ENCODE results near the gene PDCD6IP.
"Not testable (repeated sequence)": the region's sequence is repeated elsewhere in the genome, so short reads cannot be mapped to it uniquely, and the experiment has no call there.

Gene PDCD6IP

DNA sequence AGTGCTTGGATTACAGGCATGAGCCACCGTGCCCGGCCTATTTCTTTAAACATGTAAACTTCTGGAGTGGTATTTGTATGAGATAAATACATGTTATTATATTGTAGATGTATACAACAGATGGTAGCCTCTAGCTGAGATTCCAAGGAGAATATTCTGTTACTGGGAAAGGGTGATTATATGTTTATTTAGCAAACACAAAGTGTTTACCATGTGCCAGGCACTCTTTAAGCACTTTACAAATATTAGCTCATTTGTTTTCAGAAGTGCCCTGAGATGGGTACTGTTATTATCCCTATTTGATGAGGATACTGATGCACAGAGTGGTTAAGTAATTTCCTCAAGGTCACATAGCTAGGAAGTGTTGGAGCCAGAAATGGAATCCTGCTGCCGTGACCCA lies 38.8 kb downstream of the PDCD6IP start:
- FAIRE-seq; DNase-seq (ENCODE audit: extremely low spot score, insufficient read length, low read depth): not testable (repeated sequence)

DNA sequence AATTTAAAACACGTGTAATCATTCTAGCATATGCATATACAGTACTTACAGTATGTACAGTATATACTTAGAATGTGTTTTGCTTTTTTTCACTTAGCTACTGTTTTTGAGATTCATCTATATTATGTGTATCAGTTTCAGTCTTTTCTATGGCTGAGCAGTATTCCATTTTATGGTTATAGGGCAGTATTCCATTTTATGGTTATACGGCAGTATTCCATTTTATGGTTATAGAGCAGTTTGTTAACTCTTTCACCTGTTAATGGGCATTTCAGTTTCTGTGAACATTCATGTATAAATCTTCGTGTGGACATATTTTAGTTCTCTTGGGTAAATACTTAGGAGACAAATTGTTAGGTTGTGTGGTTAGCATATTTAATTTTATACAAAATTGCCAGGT lies 40.9 kb downstream of the PDCD6IP start:
- DNase-seq (ENCODE audit: extremely low spot score, insufficient read length, low read depth) (no peak), FAIRE-seq (no peak)

DNA sequence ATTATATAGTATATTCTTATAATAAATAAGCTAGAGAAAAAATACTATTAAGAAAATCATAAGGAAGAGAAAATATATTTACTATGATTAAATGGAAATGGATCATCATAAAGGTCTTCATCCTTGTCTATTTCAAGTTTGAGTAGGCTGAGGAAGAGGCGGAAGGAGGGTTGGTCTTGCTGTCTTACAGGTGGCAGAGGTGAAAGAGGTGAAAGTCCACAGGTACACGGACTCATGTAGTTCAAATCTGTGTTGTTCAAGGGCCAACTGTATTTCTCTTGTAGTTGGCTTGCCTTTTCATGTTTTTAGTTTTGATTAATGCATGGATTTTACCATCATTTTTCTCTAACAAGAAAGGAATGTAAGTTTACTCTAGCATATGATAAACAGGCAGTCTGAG lies 41.7 kb downstream of the PDCD6IP start:
- no peak for DNase-seq (ENCODE audit: extremely low spot score, insufficient read length, low read depth)
- no peak for FAIRE-seq

DNA sequence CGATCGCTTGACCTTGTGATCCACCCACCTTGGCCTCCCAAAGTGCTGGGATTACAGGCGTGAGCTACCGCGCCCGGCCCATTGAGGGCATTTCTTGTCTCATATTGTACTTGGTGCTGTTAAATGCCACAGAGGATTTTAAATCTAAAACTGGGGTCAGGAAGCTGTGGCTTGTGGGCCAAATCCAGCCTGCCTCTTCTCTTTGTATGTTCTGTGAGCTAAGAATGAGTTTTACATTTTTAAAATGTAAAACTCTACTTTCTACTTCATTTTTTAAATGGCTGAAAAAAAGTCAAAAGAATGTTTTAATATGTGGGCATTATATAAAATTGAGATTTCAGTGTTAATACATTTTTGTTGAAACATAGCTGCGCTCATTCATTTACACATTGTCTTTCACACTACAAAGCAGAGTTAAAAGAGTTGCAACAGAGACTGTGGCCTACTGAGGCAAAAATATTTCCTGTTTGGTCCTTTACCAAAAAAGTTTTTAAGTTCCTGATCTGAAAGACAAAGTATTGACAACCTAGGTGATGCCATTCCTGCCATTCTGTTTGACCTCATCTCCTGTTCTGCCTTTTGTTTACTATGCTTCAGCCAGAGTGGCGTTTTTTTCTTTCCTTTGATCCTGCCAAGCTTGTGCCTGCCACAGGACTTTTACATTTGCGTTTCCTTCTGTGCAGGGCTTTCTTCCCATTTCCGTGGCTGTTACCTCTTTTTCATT lies 50.4 kb downstream of the PDCD6IP start:
- no peak for DNase-seq (ENCODE audit: extremely low spot score, insufficient read length, low read depth)
- FAIRE-seq: no peak

DNA sequence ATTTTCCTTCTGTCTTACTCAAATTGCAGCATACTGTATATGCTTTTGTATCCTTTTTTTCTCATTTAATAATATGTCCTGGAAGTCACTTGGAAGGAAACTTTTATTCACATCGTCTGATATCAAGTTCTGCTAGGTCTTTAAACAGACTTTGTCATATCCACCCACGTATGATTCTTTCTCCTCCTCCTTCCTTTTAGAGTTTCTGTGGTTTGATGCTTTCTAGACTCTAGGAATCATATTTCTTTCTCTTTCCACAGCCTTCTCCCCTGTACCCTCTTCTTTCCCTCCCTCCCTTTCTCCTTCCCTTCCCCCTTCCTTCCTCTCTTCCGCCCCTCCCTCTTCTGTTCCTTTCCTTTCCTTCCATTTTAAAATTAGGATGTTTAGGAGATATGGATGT lies 52.2 kb downstream of the PDCD6IP start:
- DNase-seq (ENCODE audit: extremely low spot score, insufficient read length, low read depth); FAIRE-seq: not testable (repeated sequence)

DNA sequence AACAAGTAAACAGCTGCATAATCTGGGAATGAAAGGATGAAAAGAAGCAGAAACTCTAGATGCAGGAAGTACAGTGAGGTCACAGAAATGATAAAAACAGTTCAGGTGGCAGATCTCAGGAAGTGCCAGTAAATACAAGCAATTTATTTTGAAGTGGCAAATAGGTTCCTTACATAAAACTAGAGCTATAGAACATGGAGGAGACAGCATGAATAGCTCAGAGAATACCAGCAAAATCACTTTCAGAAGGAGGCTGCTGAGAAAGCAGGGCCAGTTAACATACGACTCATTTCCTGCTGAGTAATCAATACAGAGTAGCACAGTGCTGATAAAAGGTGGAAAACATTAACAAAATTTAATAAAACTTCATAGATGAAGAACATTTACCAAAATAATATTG lies 57.0 kb downstream of the PDCD6IP start:
- not testable (repeated sequence) for DNase-seq (ENCODE audit: extremely low spot score, insufficient read length, low read depth); FAIRE-seq

DNA sequence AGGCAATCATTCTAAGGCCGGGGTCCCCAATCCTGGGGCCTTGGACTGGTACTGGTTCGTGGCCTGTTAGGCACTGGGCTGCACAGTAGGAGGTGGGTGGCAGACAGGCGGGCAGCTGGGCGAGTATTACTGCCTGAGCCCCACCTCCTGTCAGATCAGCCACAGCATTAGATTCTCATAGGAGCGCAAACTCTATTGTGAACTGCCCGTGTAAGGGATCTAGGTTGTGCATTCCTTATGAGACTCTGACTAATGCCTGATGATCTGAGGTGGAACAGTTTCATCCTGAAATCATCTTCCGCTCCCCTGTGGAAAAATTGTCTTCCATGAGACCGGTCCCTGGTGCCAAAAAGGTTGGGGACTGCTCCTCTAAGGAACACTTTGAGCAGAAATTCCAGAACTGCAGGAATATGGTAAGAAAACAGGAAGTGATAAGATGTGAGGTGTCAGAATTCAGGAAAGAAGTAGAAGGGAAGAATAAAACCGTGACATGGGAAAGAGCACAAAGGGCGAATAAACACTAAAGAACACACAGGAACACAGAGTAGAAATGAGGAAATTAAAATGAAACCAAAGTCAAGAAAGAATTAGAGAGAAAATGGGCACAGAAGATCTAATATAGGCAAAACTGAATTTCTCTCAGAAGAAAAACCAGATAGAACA lies 57.6 kb downstream of the PDCD6IP start:
- no peak for FAIRE-seq
- no peak for DNase-seq (ENCODE audit: extremely low spot score, insufficient read length, low read depth)

DNA sequence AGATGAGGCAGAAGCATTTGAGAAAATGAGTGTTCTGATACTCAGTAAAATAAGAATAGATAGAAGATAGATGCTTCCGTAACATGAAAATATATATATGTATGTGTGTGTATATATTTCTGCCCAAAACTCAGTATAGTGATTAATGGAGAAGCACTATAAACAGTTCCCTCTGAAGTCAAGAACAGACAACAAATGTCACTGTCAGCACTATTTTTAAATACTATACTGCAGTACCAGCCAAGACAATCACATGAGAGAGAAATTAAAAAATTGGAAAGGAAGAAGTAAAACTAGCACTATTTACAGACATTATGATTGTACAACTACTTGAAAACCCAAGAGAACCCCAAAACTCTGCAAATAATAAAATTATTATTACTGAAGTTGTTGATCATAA lies 59.3 kb downstream of the PDCD6IP start:
- not testable (repeated sequence) for FAIRE-seq; DNase-seq (ENCODE audit: extremely low spot score, insufficient read length, low read depth)

DNA sequence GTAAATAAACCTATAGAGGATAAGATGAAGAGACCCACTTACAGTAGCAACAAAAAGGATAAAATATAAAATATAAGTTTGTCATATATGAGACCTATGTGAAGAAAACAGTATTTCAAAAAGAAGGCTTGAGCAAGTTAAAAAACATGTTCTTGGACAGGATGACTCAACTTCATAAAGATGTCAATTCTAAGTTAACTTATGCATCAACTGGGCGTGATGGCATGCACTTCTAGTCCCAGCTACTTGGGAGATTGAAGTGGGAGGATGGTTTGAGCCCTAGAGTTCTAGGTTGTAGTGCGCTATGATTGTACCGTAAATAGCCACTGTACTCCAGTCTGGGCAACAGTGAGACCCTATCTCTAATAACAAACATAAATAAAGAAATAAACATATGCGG lies 59.7 kb downstream of the PDCD6IP start:
- FAIRE-seq (no peak), DNase-seq (ENCODE audit: extremely low spot score, insufficient read length, low read depth) (no peak)

DNA sequence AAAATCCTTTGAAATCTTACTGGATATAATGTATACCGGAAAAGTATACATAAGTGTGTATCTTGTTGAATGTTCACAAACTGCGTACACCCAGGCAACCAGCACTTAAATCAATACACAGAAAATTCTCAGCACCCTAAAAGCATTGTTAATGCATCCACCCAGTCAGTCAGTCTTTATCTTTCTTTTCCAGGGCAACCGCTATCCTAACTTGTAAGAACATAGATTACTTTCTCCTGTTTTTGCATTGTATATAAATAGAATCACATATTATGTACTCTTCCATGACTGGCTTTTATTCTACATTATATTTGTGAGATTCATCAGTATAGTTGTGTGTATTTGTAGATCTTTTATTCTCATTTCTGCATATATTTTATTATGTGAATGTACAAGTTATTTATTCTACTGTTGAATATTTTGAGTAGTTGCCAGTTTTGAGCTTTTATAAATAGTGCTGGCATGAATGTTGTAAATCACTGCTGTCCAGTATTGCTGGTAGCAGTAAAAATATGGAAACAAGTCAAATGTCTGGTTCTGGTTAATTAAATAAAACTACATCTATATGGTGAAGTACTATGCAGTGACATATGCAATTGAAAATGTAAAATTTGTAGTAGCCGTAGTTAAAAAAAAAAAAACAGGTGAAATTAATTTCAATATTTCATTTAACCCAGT lies 62.1 kb downstream of the PDCD6IP start:
- FAIRE-seq: no peak
- DNase-seq (ENCODE audit: extremely low spot score, insufficient read length, low read depth): no peak

DNA sequence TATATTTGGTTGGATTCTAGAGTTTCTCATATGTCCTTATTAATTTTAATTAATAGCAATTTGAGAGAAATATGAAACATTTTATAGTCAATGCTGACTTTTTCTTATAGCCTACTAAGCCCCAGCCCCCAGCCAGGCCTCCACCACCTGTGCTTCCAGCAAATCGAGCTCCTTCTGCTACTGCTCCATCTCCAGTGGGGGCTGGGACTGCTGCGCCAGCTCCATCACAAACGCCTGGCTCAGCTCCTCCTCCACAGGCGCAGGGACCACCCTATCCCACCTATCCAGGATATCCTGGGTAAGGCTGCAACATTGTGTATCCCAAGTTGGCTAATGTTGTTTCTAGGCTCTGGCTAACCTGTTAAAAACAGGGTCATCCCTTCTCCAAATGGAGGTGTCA lies 66.7 kb downstream of the PDCD6IP start:
- no peak for DNase-seq (ENCODE audit: extremely low spot score, insufficient read length, low read depth)
- FAIRE-seq: no peak

DNA sequence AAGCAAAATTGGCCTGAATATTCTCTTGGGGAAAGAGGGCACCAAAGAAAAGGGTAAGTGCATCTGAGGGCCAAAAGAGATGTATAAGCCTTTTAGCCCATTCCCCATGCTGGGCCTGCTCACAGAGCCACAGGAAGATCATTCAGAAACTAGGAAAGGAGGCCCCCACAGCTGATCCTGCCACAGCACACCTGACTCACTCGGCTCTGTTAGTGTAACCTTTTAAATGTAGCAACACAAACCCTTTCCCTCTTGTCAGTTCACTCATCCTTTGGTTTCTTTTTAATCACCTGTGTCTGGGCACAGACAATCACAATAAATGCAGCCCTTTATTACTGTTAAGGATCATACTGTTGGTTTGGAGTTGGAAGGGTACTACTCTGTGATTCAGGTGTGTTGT lies 69.9 kb downstream of the PDCD6IP start:
- DNase-seq (ENCODE audit: extremely low spot score, insufficient read length, low read depth): no peak
- peak; percentile 5 for FAIRE-seq

DNA sequence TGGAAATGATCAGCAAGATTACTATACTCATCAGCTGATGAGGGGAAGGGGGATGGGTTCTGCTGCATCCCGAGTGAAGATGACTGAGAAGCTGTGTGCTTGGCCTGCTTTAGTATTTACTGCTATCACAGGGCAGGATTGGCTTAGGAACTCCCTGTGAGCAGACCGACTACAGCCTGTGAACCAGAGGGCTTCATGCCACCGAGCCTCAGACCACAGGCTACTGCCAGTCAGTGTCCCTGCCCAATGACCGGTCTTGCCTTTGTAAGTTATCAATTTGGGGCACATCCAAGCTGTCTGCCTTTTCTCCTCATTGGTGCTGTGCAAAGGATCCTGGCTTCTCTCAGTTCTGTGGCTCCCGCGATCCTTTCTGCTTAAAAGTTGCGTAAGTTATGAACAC lies 71.5 kb downstream of the PDCD6IP start:
- FAIRE-seq (no peak), DNase-seq (ENCODE audit: extremely low spot score, insufficient read length, low read depth) (no peak)

DNA sequence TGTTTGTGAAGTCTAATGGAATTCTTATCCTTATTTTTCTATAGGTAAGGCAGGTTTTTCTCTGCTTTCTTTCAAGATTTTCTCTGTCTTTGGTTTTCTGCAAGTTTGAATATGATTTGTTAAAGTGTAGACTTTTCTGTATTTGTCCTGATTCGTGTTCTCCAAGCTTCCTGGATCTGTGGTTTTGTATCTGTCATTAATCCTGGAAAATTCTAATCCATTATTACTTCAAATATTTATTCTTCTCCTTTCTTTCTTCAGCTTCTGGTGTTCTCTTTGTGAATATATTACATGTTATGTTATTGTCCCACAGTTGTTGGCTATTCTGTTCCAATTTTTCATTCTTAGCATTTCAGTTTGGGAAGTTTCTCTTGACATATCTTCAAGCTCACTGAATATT lies 76.4 kb downstream of the PDCD6IP start:
- no peak for FAIRE-seq
- no peak for DNase-seq (ENCODE audit: extremely low spot score, insufficient read length, low read depth)

DNA sequence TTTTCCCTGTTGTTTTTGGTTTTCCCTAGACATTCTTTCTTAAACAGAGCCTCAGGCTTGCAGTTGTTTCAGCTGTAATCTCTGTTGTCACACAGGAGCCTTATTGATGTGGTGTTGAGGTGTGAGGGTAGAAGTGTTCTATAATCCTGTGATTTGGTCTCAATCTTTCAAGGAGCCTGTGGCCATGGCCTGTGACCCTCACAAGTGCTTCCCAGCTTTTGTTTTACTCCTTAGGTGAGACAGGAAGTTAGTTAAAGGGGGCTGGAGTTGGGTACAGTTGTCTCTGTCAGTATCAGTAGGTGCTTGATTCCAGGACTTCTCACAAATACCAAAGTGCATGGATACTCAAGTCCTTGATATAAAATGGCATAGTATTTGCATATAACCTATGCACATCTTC lies 77.2 kb downstream of the PDCD6IP start:
- FAIRE-seq: no peak

DNA sequence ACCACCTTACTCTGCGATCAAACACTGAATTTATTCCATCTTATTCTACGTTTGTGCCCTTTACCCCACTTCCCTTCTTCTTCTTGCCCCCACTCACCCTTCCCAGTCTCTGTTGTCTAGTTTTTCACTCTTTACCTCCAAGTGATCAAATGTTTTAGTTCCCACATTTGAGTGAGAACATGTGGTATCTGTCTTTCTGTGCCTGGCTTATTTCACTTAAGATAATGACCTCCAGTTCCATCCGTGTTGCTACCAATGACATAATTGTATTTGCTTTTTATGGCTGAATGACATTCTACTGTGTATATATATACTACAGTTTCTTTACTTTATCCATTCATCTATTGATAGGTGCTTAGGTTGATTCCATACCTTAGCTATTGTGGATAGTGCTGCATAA lies 78.8 kb downstream of the PDCD6IP start:
- no peak for DNase-seq (ENCODE audit: extremely low spot score, insufficient read length, low read depth)
- FAIRE-seq: no peak

More for the DNA sequence above, 77.2 kb downstream of the PDCD6IP start:
- DNase-seq (ENCODE audit: extremely low spot score, insufficient read length, low read depth): no peak

DNA sequence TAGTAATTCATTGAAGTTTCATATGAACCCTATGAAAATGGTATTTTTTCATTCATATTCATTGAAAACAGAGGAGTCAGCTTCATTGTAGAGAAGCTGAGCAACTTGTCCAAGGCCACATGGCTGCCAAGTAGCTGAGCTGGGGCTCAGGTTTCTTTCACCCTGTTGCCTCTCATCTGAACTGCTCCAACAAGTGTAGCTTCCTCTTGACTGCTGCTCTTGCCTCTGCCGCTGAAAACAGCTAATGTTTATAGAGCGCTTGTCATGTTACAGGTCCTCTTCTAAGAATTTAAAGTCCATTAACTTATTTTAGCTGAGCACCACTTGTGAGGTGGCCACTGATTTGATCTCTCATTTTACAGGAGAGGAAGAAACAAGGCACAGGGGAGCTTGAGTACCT lies 81.1 kb downstream of the PDCD6IP start:
- no peak for FAIRE-seq
- no peak for DNase-seq (ENCODE audit: extremely low spot score, insufficient read length, low read depth)

DNA sequence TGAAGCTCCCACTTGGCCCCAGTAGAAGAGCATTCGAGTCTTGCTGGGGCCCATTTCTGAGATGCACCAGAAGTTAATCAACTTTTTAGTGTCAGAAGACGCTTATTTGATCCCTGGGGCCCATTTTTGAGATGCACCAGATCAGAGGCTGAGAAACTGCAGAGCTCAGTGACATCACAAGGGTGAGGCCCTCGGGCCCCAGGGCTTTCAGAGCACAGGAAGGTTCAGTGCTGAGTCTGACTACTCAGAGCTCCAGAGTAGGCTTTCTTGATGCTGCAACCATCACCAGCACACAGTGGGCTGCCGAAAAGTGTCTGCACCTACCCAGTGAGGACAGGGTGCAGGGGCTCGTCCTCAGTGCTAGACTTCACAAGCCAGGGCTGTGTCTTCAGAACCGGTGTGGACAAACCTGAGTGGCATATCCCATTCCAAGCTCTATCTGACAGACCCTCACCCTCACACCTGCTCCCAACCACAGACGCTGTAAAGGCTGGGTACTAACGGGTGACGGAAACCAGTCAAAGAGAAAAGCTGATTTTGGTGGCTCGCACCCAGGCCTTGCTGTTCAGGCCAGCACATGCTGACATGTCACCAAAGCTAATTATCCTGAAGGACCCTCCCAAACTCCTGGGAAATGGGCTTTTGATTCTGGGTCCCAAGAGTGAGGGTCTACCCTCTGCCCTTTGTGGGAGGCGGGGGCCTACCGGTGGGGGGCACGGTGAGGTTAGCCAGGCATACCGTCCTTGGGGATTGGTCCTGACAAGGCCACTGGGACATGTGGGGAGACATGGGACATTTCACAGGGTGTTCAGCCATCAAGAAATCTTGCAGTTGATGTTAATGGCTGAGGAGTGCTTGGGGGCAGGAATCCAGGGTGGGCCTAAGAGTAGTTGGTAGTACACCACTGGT lies 83.0 kb downstream of the PDCD6IP start:
- DNase-seq (ENCODE audit: extremely low spot score, insufficient read length, low read depth): no peak
- FAIRE-seq: no peak

DNA sequence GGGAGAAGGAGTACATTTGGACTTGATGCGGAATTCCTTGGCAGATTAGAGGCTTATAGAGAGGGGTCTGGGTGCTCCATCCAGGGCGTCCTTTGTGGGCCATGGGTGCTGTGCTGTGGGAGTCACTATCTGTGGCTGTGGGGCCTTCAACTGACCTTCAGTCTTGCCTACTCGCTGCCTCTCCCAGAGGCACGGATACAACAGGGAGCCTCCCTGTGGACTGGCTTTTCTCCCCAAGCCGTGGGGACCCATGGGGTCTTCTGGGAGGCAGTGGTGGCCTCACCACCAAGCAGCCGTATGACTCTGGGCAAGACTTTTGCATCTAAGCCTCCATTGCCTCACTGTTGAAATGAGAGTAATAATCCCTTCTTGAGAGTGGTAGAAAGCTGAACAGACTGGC lies 83.9 kb downstream of the PDCD6IP start:
- FAIRE-seq (no peak), DNase-seq (ENCODE audit: extremely low spot score, insufficient read length, low read depth) (no peak)

DNA sequence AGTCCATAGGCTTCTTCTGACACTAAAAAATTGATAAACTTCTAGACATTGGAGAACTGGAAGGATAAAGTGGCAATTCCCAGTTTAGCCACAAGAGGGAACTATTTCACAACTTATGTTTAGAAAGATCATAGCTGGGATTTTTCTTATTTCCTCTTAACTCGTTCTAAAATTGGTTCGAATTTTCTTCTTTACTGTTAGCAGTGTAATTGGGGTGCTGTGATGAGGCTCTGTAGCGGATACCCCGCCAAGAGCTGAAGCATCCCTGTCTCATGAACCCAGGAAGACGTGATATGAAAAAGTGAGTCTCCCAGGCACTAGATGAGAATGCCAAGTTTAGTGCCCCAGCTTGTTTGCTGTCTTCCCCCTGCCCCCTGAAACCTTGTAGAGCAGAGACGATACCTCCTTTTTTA lies 85.1 kb downstream of the PDCD6IP start:
- peak; percentile 83 for FAIRE-seq
- no peak for DNase-seq (ENCODE audit: extremely low spot score, insufficient read length, low read depth)

Measured in GM18507 (cell line).